Retinal pigment epithelial cell (primary cell): ENCODE data around the gene PARS2.

Experiments
- DNase-seq: peaks from one replicate; pipeline ENCODE4 v3.0.0-alpha.2; 2010; ENCODE audit warnings: low read depth
- H3K4me3 ChIP-seq: 2 replicates; pipeline ENCODE4 v1.5.1; 2011; ENCODE audit warnings: mild to moderate bottlenecking, low read length, control low read depth, moderate library complexity
- TF ChIP-seq, protein P1 (sequence below): conservative IDR thresholded peaks from 2 replicates; pipeline ENCODE4 v1.5.1; 2011; ENCODE audit warnings: low read depth, low read length, control low read depth, inconsistent platforms

Gene PARS2

DNA sequence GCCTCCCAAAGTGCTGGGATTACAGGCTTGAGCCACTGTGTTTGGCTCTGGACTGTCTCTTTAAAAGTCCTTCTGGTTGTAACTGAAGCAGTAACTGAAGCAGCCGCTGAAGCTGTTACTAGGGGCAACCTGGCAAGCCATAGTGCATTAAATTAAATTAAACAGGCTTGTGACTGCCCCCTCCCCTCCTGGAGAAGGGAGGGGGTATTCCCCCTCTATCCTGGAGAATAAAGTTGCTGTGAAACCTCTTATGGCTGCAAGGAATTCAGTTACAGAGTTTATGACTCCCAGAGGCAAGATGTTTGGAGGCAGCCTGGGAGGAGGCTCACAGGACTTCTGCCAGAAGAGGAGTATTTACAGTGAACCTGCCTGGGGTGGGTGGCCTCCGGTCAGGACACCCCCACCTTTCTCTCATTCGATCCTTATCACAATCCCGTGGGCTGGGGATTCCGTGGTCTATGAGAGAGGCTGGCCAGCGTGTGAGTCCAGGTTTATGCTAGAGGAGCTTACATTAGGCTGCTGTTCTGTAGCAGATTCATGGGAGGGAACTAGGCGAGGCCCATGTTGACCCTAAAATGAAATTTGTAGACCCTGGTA lies 28.5 kb upstream of the PARS2 start:
- H3K4me3 ChIP-seq, result no peak overlapping the region
- DNase-seq, result no peak
- TF ChIP-seq, protein P1, sequence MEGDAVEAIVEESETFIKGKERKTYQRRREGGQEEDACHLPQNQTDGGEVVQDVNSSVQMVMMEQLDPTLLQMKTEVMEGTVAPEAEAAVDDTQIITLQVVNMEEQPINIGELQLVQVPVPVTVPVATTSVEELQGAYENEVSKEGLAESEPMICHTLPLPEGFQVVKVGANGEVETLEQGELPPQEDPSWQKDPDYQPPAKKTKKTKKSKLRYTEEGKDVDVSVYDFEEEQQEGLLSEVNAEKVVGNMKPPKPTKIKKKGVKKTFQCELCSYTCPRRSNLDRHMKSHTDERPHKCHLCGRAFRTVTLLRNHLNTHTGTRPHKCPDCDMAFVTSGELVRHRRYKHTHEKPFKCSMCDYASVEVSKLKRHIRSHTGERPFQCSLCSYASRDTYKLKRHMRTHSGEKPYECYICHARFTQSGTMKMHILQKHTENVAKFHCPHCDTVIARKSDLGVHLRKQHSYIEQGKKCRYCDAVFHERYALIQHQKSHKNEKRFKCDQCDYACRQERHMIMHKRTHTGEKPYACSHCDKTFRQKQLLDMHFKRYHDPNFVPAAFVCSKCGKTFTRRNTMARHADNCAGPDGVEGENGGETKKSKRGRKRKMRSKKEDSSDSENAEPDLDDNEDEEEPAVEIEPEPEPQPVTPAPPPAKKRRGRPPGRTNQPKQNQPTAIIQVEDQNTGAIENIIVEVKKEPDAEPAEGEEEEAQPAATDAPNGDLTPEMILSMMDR, result no peak

DNA sequence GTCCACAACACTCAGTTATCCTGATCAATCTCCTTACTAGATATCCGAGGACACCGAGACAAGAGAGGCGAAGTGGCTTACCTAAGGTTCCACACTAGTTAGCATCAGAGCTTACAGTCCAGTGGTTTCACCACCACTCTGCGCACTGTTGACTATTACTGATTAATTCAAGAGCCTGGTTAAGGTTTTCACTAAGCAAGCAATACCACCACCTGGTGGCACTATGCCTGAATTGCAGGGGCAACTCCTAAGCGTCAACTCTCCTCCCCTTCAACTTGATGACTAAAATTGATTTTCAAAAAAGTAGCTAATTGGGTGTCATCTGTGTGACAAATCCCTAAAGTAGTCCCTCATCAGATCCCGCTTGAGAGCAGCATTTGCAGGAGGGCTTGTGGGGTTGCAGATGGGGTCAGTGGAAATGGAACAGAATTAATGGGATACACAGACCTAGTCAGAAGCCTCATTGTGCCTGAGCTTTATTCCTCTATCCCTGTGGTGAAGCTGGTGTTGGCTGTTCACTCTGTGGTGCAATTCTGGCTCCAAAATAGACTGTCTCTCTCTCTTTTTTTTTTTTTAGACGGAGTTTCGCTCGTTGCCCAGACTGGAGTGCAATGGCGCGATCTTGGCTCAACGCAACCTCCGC lies 27.7 kb upstream of the PARS2 start:
- no peak for DNase-seq
- H3K4me3 ChIP-seq, result no peak overlapping the region
- TF ChIP-seq, protein P1, result peak; percentile 85

DNA sequence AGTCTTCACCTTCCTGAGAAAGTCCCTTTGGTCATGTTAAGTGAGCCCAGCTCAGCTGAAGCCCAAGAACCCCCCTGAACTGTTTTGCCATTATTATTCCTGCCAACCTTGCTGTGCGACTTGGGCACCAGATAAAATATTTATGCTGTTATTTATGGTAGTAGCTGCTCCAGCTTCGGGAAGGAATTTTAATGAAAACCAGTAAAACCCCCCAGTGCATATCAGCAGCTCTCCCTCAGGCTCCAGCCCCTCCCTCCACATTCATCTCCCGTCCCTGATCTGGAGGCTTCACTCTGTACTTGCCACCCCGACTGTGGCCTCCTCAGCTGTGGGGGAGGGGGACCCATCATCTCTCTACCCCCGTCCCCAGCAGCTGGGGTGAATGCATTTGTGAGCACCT lies 24.1 kb upstream of the PARS2 start:
- no peak for DNase-seq
- TF ChIP-seq, protein P1, result no peak
- no peak overlapping the region for H3K4me3 ChIP-seq

DNA sequence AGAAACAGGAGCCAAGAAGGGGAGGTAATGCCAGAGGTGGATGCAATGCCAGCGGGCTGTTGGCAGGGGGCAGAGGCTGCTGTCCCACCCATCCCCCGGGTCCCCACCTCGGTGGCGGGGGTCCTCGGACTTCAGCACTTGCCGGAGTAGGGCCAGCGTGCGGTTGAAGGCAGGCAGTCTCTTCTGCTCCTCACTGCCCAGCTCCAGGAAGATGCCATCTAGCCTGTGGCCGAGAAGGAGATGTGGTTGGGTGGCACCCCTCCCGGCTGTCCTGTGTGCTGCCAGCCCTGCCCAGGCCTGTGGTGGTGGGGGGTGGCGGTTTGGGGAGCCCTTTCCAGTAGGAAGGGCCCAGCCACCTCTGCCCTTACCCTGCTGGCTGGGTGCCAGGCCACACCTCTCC lies 23.3 kb upstream of the PARS2 start:
- no peak overlapping the region for H3K4me3 ChIP-seq
- DNase-seq, result no peak
- TF ChIP-seq, protein P1, result no peak

DNA sequence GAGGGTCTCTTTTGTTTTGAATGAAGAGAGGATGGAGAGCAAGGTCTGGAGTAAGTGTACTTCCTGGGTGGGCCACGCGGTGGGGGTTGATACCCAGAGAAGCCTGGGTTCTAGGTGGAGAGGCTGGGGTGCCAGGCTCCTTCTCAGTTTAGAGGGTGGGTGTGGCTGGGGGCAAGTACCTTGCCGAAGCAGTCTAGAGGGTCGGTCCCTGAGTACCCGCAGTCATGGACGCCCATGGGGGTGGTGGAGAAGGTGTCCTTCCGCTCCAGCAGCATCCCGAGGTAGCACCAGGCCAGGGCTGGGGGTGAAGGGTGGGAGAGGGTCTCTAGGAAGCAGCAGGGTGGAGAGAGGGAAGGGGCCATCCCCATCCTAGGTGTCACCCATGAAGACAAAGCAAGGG lies 22.5 kb upstream of the PARS2 start:
- TF ChIP-seq, protein P1, result no peak
- H3K4me3 ChIP-seq, result no peak overlapping the region
- no peak for DNase-seq

DNA sequence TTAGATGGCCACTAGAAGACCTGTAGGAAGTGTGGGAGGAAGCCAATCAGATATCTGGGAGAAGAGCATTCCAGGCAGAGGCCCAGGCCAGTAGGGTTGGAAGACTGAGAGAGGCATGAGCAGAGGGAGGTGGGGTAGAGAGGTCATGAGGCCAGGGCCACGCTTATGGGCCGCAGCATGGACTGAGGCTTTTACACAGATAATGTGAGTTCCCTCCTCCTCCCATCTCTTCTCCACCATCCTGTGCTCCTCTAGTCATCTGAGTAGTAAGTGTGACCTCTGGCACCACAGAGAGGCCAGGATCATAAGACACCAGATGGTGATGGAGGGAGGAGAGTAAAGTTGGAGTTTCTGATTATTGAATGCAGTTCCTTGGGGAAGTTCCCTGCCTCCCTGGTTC lies 19.7 kb upstream of the PARS2 start:
- DNase-seq, result no peak
- H3K4me3 ChIP-seq, result no peak overlapping the region
- TF ChIP-seq, protein P1, result no peak

DNA sequence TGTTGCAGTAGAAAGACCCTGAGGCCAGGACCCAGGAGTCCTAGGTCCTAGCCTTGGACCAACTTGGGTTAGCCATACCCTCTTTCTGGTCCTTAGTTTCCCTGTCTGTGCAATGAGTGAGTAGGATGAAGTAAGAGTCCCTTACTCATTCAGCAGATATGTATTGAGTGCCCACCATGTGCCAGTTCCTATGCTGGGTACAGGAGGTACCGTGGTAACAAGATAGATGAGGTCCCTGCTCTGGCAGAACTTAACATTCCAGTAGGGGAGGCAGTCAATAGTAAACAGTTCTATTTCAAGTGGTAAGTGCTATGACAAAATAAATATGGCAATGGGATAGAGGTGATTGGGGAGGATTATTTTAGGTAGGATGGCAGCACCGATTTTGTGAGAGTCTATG lies 18.3 kb upstream of the PARS2 start:
- TF ChIP-seq, protein P1, result no peak
- DNase-seq, result no peak
- no peak overlapping the region for H3K4me3 ChIP-seq
